Kidney (tissue), 14 donors: ENCODE results near the gene PFKL. TPM values are rescaled to one million over a fixed set of nuclear protein-coding genes. Genes with fewer than 3 reads are reported as not detected.
"Not testable (repeated sequence)": the region's sequence is repeated elsewhere in the genome, so short reads cannot be mapped to it uniquely, and the experiment has no call there.

Experiments
- DNase-seq, 5 donors: peaks; one replicate each; pipeline ENCODE4 v3.0.0-alpha.2; 2013 to 2020
- FAIRE-seq: peaks from 2 replicates; lab custom pipeline; 2012; peaks lifted over from hg19 to GRCh38; lab: Jason Lieb, UNC
- H3K27ac ChIP-seq, 2 donors: one replicate each; pipeline ENCODE4 v1.7.0; 2013; ENCODE audit warnings: low read depth in 2 of 2, low read length in 2 of 2, inconsistent platforms in 1 of 2
- H3K27me3 ChIP-seq: one replicate; pipeline ENCODE4 v1.7.1; 2013; ENCODE audit warnings: low read length, inconsistent platforms; ENCODE audit not compliant: control insufficient read depth, insufficient read depth
- H3K36me3 ChIP-seq, 3 donors: one replicate each; pipeline versions ENCODE4 v1.7.0 to v1.7.1; 2013; ENCODE audit warnings: low read length in 3 of 3, control low read depth in 1 of 3, inconsistent platforms in 1 of 3; ENCODE audit not compliant: insufficient read depth in 3 of 3, control insufficient read depth in 2 of 3
- H3K4me1 ChIP-seq, 3 donors: one replicate each; pipeline versions ENCODE4 v1.7.0 to v1.7.1; 2013; ENCODE audit warnings: low read length in 3 of 3, inconsistent platforms in 1 of 3, low read depth in 1 of 3; ENCODE audit not compliant: control insufficient read depth in 2 of 3, insufficient read depth in 2 of 3
- H3K4me3 ChIP-seq, 3 donors: one replicate each; pipeline versions ENCODE4 v1.7.0 to v1.8.1; 2013; ENCODE audit warnings: low read length in 3 of 3, control low read depth in 1 of 3, inconsistent platforms in 1 of 3
- H3K9ac ChIP-seq, 3 donors: one replicate each; pipeline versions ENCODE4 v1.7.0 to v1.7.1; 2013; ENCODE audit warnings: low read length in 3 of 3, control low read depth in 1 of 3, inconsistent platforms in 1 of 3
- H3K9me3 ChIP-seq, 3 donors: one replicate each; pipeline versions ENCODE4 v1.7.0 to v1.7.1; 2013; ENCODE audit warnings: low read length in 3 of 3, control low read depth in 1 of 3, inconsistent platforms in 1 of 3; ENCODE audit not compliant: control insufficient read depth in 2 of 3, insufficient read depth in 1 of 3
- intact Hi-C: fragments of 100-400 bp; cut with DNase I; formaldehyde crosslinking; loops from one replicate; pipeline ENCODE4 v1.11.1; 2022
- polyA plus RNA-seq: library from polyadenylated mRNA; stranded (reverse); fragments of 350-450 nt; fragmentation: Illumina TruSeq; extraction: RNeasy Lipid Tissue Mini Kit (QIAGEN cat#74804); gene quantifications from one replicate; pipeline ENCODE4 v1.2.3, GENCODE V29; 2014; ENCODE audit warnings: low read depth, low replicate concordance; ENCODE audit not compliant: insufficient read depth
- total RNA-seq: library from RNA; stranded (reverse); fragmentation: NEBNext Ultra II Directional; extraction: Animal tissue kit (Norgen Biotek cat#: 25700); gene quantifications from one replicate; pipeline ENCODE4 v1.2.1, GENCODE V29; 2021
- TF ChIP-seq, protein P1 (sequence below): IDR thresholded peaks from 3 replicates; pipeline ENCODE4 v1.5.1; 2012; ENCODE audit warnings: mild to moderate bottlenecking, moderate library complexity, borderline replicate concordance; ENCODE audit not compliant: insufficient read depth; ENCODE audit errors: extremely low read depth
- donor health status: control.
- donor health status: control.
- donor health status: control.
- donor health status: control.
- donor health status: control.
- donor health status: DM: yes; HTN: yes; CAD: no.
- donor health status: Normal renal cell carcinoma (clear cell type).

PFKL gene
- total and polyA plus RNA-seq, 2 donors from 2014 or later = 155 to 197 TPM

DNA sequence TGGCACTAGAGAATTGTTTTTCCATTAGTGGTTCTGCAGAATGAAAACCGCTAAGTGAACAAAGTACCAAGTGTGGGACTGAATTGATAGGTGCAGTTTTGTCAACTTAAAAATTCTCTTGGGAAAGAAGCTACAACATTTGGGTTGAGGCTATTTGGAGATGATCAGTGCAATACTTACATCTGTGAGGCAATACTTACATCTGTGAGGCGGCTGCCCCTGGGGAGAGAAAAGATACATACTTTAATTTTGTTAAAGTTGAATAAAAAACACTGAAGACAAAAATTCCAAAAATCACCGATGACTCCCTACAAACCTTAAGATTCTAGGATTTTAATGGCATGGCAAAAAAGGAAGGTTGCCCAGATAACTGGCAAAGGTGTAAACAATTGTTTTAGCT is 37.6 kb downstream of the PFKL start:
- no peak for DNase-seq
- H3K4me3 ChIP-seq = peak overlapping the region in 1 of 3 donors; percentile 57
- intact Hi-C loops = no loop called here

DNA sequence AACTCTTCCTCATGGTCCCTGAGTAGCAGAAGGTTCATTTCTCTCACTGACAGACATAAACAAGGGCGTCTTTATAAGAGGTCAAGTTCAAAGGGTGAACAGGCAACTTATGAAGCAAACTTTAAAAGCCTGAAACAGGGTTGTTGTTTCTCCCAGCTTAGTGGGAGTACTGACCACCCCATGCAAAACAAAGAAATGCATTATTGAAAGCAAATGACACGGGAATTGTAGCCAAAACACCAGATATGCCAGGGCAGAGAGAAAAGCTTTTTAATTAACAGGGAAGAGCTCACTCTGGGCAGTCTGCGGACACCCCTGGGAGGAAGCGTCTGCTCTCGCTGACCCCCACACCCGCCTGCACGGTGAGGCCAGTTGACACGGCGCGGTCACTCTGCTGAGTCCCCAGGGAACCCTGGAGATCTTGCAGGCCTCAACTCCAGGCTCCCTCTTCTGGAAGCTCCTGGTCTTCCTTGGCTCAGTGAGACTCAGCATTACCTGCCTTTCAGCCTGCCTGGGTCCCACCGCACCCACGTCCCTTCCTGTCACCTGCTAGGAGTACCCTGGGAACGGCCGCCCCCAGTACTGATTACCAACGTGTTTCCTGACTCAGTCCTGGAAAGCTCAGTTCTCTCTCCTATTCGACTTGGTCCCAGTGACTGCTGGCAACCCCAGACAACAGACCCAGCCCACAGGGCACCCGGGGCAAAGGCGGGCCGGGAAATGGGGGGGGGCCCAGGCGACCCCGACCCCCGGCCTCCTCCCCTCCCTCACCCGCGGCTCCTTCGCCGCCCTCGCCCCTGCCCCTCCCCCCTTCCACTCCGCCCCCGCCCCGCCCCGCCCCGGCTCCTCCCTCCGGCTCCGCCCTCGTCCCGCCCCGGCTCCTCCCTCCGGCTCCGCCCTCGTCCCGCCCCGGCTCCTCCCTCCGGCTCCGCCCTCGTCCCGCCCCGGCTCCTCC is 38.4 kb downstream of the PFKL start:
- Histone ChIP-seq H3K9me3 (no peaks in the 10 kb centered on the region), H3K4me1 (peaks cover 0 to 6% (median 5%) of the 10 kb centered on the region in 3 donors), H3K27me3 (no peaks in the 10 kb centered on the region), H3K4me3 (peak overlapping the region in 2 of 3 donors; percentile 46 to 57), H3K36me3 (peaks cover 0 to 8% (median 2%) of the 10 kb centered on the region in 3 donors), H3K9ac (peak overlapping the region in 1 of 3 donors; percentile 65), H3K27ac (peak overlapping the region; percentile 57 to 76)
- DNase-seq (peak; percentile 74 to 93 (median 87)), FAIRE-seq (no peak)
- intact Hi-C loops = no loop called here
- TF ChIP-seq, protein P1, sequence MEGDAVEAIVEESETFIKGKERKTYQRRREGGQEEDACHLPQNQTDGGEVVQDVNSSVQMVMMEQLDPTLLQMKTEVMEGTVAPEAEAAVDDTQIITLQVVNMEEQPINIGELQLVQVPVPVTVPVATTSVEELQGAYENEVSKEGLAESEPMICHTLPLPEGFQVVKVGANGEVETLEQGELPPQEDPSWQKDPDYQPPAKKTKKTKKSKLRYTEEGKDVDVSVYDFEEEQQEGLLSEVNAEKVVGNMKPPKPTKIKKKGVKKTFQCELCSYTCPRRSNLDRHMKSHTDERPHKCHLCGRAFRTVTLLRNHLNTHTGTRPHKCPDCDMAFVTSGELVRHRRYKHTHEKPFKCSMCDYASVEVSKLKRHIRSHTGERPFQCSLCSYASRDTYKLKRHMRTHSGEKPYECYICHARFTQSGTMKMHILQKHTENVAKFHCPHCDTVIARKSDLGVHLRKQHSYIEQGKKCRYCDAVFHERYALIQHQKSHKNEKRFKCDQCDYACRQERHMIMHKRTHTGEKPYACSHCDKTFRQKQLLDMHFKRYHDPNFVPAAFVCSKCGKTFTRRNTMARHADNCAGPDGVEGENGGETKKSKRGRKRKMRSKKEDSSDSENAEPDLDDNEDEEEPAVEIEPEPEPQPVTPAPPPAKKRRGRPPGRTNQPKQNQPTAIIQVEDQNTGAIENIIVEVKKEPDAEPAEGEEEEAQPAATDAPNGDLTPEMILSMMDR = peak; percentile 36

More for the DNA sequence above, 37.6 kb downstream of the PFKL start:
- no peak for FAIRE-seq
- Histone ChIP-seq H3K27ac (peak overlapping the region in 1 of 2 donors; percentile 57), H3K4me1 (peaks cover 0 to 6% (median 5%) of the 10 kb centered on the region in 3 donors), H3K9ac (peak overlapping the region in 1 of 3 donors; percentile 65), H3K9me3 (no peaks in the 10 kb centered on the region), H3K27me3 (no peaks in the 10 kb centered on the region), H3K36me3 (peaks cover 0 to 8% (median 2%) of the 10 kb centered on the region in 3 donors)
- TF ChIP-seq, protein P1 = no peak

DNA sequence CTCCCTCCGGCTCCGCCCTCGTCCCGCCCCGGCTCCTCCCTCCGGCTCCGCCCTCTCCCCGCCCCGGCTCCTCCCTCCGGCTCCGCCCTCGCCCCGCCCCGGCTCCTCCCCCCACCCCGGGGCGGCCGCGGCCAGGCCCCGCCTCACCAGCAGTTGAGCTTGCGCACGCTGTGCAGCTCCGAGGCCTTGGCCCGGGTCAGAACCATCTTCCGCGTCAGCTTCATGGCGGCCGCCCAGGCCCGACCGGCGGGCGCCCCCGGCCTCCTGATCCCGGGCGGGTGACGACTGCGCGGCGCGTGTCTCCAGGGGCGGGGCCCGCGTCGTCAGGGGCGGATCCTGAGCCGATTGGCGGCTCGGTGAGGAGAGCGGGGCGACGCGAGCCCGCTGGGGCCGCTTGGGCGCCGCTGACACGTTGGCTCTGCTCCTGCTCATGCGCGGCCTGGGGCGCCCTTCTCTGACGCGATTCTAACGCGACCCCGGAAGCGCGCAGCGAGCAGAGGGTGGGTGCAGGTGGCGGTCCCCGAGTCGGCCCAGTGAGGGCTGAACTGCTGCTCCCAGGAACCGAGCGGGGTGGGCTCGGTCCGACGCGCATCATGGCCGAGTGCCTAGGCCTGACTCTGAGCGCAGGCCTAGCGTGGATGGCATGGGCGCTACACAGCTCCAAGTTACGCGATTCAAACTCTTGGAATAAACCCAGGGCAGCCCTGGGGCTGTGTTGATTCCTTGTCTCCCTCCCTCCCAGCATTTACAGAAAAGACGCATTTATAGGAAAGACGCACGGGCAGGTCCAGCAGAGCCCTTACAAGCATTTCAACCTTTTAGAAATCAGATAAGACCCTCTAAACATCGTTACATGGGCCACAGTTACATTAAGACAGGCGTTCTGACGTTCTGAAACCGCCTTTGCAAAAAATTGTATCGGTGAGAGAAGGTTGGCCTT is 39.4 kb downstream of the PFKL start, which contains the start of gene CFAP410:
CFAP410 (minus strand) TSS at position 420 of the 940 bp plus-strand sequence; CDS start at position 224, 196 bp downstream.
- peak within 1 kb of the TSS; percentile 93 to 96 for H3K27ac ChIP-seq
- H3K9ac ChIP-seq = peak within 1 kb of the TSS; percentile 74 to 92 (median 79)
- peaks cover 0 to 8% (median 2%) of the 10 kb centered on the region in 3 donors for H3K36me3 ChIP-seq
- H3K4me3 ChIP-seq = peak within 1 kb of the TSS; percentile 91 to 92 (median 91)
- TF ChIP-seq, protein P1 = no peak
- no peaks in the 10 kb centered on the region for H3K27me3 ChIP-seq
- H3K9me3 ChIP-seq = no peaks in the 10 kb centered on the region
- intact Hi-C loops = no loop called here
- FAIRE-seq = no peak
- H3K4me1 ChIP-seq = peaks cover 0 to 5% (median 4%) of the 10 kb centered on the region in 3 donors
- peak; percentile 96 to 98 (median 98) for DNase-seq

DNA sequence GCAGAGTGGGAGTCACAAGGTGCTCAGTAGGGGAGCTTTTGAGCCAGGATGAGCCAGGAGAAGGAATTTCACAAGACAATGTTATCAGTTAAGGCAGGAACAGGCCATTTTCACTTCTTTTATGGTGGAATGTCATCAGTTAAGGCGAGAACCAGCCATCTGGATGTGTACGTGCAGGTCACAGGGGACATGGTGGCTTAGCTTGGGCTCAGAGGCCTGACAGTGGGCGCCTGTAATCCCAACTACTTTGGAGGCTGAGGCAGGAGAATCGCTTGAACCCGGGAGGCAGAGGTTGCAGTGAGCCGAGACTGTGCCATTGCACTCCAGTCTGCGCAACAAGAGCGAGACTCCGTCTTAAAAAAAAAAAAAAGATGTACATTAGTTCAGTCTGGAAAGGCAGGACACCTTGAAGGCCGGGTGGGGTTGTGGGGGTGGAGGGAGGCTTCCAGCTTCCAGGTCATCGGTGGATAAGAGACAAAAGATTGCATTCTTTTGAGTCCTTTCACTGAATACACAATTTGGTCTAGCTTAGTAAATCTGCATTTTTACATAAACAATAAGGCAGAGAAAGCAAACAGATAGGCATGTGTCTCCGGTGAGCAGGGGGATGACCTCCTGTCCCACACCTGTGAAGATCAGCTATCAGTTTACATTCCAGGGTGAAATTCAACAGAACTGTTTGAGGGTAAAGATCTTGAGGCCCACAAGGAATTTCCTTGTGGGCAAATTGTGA is 42.0 kb downstream of the PFKL start:
- FAIRE-seq, H3K4me3 ChIP-seq, intact Hi-C loops, H3K4me1 ChIP-seq, H3K9ac ChIP-seq, H3K9me3 ChIP-seq, H3K36me3 ChIP-seq, H3K27me3 ChIP-seq, H3K27ac ChIP-seq: not testable (repeated sequence)
- DNase-seq = peak in 1 of 5 donors; percentile 39

DNA sequence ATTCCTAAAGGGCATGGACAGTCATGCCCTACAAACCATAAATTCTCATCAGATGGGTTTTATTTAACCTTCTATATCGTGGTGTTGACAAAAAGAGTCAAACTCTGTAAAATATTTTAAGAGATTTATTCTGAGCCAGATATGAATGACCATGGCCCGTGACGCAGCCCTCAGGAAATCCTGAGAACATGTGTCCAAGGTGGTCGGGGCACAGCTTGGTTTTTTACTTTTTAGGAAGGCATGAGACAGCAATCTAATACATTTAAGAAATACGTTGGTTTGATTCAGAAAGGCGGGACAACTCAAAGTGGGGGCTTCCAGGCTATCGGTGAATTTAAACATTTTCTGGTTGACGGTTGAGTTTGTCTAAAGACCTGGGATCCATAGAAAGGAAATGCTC is 43.1 kb downstream of the PFKL start:
- H3K9me3 ChIP-seq, H3K9ac ChIP-seq, H3K27me3 ChIP-seq, DNase-seq, H3K4me3 ChIP-seq, intact Hi-C loops, FAIRE-seq, H3K4me1 ChIP-seq, H3K36me3 ChIP-seq, H3K27ac ChIP-seq: not testable (repeated sequence)
